ENCODE data around the gene STX16.

Gene STX16

DNA sequence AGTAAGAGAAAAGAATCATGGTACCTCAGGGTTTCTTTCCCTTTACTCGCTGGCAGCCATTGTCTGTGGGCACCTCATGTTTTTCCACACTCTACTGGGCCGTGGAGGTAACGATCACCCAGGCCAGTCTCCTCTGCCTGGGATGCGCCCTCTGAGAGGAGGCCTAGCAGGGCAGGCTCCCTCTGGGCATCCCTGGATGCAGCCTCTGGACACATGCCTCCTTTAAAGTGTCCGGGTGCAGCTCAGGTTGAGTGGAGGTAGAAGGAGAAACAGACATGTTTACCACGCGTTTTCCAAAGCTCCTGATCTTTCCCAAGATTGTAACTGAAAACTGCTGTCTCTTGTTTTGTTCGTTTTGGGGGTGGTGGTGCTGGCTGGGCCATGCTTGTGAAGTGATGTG lies 27.7 kb downstream of the STX16 start:
- DNase-seq, result no peak

DNA sequence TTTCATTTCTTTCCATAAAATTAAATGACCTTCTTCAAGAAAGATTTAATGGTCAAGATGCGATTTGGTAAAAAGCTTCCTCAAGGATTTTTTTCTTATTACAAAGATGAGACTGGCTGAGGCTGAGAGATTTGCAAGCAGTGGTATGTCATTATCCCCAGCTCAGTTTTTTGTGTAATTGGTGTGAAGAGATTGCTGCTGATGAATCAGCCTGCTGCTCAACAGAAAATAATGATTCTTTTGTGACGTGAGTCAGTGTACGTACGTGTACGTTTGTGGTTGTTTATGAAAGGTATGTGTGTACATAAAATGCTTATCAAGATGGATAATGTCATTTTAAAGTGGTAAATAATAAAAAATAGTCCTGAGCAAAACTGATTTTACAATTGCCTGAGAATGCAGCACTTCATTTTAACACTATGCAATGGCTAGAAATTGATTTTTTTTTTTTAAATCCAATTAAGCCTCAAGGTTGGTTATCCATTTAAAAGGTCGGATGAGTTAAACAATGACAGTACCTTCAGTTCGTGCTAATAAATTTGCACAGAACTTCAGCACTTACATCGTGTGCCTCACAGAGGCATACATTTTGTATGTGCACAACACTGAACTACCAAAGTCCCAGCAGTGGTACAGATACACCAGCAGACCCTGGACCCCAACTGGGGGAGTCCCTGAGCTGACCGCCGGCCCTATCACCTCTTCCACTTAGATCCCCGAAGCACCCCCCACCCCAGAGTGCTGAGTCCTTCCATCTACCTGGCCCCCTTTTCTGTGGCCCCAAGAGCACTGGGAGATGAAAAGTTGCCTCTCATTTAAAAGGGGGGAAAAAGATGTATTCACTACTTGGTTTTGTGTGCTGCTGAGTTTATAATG lies 31.8 kb downstream of the STX16 start:
- no peak for DNase-seq

DNA sequence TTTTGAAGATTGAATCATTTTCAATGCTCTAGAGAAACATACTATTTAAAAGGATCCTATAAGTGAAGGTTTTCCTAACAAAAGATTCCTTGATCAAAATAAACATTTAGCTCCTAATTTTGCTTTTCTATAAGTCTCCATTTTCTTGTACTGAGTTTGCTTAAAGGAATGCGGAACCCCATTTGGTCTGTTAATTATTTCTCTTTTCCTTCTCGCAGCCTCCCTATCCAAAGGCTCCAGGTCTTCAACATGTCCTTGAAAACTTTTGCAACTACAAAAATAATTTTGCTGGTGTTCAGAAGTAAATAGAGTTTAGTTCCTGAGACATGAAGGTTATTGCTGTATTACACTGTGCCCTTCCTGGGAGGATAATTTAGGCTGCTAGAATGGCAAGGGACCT lies 33.2 kb downstream of the STX16 start:
- DNase-seq, result no peak

DNA sequence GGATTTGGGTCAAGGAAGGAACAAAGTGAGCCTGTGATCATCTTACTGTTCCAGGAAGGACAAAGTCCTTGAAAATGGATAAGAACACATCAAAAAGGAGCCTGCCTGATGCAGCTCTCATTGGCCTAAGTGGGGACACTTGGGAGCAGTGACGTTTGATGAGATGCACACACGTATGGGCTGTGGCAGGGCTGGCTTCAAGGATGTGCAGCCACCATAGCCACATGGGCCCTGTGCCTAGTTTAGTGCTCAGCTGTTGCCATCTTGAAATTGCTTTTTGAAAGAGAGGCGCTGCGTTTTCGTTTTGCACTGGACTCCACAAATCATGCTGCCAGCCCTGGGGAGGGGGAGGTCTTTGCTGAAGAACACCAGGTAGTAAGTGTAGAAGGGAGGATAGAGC lies 34.9 kb downstream of the STX16 start:
- DNase-seq, result no peak

DNA sequence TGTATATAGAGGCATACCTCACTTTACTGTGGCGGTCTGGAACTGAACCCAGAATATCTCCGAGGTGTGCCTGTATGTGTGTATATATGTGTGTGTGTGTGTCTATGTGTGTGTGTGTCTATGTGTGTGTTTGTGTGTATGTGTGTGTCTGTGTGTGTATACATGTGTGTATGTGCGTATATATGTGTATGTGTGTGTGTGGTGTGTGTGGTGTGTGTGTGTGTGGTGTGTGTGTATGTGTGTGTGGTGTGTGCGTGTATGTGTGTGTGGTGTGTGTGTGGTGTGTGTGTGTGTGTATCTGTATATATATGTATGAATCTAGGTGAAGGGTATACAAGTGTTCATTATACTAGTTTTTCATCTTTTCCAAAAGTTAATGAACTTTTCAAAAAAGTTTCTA lies 37.3 kb downstream of the STX16 start:
- no peak for DNase-seq

DNA sequence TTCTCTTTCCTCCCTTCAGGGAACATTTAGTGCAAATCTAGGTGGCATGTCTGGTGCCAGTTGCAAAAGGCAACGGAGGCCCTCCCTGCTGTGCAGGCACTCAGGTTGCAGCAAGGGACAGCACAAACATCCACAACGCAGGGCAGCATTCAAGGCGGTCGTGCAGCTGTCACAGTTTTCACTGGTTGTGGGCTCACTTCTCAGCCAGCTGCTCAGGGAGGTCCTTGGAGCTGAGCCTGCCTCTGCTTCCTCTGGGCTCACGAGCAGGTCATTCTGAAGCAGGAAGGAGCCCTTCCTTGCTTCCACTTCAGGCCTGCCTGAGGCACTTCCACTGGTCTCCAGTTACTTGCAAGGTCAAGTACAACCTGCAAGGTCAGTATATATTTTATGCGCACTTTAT lies 37.8 kb downstream of the STX16 start:
- DNase-seq, result no peak

DNA sequence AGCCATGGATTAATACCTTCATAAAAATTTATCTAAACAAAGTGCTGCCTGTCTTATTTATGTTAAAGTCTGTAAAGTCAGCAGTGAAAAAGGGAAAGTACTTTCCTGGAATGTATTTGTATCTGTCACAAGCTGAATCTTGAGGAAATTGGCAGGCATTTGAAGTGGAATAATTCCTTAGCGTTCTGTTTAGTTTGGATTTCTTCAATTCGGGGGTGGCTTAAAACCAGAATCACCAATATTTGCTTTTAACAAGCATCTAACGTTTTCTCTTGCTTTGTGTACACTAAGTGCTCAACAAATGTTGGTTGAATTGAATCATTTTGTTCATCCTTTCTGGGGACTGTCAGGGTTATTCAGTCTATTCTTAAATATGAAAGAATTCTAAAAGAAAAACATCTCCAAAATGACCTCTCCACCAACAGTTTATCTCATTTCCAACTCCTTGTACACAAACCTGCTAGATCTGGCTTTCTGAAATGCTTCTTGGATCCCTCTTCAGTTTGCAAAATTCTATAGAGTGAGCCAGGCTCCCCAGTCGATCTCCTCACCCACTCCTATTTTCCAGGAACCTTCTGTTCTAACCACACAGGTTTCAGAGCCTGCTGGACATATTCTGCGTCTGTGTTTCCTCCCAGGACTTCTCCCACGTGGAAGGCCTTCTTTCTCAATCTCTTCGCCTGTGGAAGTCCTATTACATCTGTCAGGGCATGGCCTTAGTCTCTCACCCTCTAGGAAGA lies 39.5 kb downstream of the STX16 start:
- no peak for DNase-seq

DNA sequence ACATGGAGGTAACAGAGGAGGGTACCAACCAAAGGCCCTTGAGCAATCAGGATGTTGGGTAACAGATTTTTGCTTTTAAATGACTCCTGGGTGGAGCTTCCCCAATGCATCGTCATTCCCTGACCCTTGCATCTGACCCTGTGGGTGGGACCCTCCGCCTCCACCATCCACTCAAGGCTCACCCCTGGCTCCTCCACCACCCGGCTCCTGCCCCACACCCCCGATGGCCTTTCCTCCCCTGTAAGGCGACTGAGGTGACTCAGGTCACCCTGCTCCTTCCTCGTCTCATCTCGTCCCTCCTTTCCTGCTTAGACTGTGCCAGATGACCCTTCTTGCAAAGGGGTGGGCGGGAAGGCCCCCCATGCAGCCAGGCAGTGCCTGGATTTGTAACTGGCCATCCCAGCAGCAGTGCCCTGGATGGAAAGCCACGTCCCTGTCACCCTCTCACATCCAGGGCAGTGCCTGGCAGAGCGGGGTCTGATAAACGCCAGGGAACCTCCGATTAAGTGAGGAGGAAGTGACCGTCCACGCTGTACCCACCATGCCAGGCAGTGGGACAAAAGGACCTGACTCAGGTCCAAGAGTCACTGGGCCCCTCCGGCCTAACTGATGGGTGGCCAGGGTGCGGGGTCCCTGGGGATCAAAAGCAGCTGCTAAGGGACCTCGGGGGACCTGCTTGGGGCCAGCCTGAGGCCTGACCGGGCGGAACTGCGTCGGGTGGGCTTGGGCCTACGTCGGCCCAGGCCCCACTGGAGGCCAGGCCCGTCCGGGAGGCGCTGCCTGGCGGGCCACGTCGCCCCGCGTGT lies 40.9 kb downstream of the STX16 start:
- DNase-seq, result no peak

DNA sequence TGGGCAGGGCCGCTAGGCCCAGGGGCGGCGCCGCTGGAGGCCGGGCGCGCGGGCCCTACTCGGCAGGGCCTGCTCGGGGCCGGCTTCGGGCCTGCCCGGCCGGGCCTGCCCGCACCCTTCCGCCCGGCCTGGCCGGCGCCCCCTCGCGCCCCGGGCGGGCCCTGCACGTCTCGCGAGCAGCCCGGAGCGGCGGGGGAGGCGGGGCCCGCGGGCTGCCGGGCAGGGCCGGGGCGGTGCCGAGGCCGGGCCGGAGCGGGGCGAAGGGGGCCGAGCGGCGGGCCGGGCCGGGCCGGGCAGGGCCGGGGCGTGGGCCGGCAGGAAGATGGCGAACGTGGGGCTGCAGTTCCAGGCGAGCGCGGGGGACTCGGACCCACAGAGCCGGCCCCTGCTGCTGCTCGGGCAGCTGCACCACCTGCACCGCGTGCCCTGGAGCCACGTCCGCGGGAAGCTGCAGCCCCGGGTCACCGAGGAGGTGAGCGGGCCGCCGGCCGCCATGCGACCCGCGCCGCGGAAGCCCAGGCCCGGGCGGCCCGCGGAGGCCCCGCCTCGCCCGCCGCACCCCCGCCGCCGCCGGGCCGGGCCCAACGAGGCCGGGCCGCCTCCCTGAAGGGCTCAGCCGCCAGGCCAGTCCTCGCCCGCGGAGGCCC lies 41.6 kb downstream of the STX16 start, which contains the start of gene NPEPL1:
Gene NPEPL1, plus strand, starts transcription at position 222 of the 647 bp plus-strand sequence. Its CDS starts 101 bp downstream, at position 323.
- peak; percentile 73 for DNase-seq

DNA sequence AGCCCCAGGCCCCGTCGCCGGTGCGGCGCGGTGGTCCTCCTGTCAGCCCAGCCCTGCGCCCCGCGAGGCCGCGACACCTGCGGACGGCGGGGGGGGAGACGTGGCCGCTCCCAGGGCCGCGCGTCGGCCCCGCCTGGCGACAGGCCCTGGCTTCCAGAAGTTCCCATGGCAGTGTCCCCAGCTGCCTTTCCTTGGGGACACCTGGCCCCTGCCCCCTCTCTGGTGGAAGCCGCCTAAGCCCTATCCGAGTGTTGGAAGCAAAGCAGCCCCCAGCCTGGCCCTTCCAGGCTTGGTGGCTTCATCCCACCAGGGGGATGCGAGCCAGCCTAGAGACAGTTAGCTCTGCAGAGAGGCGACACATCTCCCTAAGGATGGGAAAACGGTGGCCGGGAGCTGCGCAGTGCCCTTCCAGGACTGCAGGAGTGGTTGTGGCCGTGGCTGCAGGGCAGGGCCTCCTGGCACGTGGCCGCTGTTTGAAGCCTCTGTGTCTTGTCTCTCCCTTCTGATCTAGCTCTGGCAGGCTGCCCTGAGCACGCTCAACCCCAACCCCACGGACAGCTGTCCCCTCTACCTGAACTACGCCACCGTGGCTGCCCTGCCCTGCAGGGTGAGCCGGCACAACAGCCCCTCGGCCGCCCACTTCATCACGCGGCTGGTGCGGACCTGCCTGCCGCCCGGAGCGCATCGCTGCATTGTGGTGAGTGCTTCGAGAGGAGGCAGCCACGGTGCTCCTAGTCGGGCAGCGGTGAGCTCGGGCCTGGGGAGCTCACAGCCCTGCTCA lies 42.3 kb downstream of the STX16 start:
- peak; percentile 54 for DNase-seq

DNA sequence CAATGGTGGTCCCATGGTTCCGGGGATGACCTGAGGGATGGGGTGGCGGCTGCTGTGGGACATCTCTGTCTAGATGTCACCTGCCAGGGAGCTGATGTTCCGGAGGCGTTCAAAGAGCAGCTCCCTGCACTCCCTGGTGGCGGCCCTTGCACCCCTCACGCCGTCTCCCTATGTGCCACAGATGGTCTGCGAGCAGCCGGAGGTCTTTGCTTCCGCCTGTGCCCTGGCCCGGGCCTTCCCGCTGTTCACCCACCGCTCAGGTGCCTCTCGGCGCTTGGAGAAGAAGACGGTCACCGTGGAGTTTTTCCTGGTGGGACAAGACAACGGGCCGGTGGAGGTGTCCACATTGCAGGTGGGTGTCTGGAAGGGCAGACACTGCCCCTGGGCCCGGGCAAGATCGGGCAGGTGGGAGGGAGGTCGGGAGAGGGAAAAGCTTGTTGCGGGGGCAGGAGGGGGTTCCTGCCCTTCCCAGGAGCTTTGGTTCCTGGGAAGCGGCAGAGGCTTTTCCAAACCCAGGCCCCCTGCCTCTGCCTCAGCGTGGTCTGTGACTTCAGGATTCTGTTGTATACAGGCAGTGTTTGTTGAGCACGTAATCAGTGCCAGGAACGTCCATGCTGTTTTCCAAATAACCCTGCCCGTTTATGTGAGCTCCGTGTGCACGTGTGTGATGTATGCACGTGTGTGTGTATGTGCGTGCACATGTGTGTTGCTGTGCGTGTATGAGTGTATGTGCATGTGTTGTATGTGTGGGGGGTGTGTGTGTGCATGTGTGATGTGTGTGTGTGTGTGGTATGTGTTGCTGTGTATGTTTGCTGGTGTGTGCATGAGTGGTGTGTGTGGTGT lies 43.4 kb downstream of the STX16 start:
- DNase-seq, result no peak

DNA sequence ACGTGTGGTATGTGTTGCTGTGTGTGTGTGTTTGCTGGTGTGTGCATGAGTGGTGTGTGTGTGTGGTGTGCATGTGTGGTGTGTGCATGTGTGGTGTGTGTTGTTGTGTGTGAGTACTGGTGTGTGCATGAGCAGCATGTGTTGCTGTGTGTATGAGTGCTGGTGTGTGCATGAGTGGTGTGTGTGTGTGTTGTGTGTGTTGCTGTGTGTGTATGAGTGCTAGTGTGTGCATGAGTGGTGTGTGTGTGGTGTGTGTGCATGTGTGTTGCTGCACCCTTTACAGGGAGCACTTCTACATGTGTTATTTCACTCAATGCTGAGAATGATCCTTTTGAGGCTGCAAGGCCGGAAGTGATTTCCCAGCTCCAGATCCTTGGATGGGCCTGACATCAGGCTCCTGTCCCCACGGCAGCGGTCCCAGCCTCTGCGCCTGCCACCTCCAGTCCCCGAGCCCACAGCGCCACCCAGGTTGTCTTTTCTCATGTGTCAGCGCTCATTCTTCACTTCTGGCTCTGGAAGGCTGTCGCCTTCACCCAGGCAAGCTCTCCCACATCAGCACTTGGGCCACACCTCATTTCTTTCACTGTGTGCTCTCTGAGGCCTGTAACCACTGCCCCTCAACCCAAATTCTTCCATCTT lies 44.1 kb downstream of the STX16 start:
- no peak for DNase-seq

DNA sequence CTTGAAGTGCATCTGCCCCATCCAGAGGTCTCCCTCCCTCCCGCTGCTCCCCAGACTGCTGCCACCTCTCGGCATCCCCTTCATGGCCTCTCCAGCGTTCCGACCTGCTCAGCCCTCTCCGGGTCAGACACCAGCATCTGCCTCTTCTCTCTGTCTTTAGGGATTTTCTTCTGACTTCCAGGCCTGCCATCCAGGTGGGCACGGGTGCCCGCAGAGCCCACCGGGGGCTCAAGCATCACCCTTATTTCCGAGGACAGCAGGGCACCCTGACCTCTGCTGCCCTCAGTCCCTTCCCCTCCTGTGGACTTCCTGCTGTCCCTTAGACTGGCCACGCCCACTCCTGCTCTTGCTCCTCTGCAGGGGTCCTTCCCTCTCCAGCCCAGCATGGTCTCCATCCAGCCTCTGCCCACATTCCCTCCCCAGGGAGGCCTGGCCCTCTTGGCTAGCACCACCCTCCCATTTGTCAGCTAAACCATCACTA lies 44.9 kb downstream of the STX16 start:
- no peak for DNase-seq

DNA sequence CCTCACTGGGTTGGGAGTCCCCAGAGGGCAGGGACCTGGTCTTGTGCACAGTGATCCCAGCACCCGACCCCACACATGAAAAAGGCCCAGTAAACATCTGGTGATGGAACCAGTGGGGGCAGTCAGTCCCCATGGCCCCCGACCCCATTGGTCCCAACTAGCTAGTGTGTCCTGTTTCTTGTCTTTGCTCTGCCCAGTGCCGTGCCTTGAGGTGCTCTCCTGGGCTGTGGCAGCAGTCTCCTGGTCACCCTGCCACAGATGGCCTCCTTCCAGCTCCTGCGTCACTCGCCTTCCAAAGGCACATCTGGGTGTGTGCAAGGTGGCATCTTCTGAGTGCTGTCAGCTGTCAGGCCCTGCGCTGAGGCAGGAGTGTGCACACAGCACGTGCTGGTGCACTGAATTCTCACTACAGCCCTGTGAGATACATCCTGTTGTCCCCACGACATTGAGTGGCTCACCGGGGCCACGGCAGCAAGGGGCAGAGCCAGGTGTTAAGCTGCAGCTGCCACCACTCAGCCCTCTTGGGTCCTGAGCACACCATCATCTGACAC lies 45.4 kb downstream of the STX16 start:
- DNase-seq, result no peak

DNA sequence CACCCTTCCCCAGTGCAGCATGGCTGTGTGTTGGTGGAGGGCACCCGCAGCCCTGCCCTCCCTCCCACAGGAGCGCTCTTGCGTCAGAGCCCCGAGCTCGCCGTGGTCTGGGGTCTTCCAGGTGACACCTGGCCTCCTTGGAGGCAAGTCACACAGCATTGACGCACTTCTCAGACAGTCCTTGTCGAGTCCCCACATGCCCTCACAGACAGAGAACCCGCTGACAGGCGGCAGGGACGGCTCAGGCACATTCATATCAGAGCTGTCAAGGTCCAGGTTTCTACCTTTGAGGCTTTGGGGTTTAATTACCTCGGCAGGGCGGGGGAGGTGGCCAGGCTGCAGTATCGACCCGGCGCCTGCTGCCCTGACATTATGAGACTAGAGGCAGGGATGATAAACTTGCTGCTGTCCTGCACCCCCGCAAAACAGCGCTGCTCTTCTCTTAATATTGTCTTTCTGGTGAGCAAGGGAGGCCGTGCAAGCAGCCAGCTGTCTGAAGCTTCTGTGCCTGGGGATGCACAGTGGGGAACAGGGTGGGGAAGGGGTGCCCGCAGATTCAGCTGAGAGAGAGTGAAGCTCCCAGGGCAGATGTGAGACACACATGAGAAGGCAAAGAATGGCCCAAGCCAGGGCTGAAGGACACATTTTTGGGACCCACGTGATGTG lies 46.3 kb downstream of the STX16 start:
- DNase-seq, result no peak

DNA sequence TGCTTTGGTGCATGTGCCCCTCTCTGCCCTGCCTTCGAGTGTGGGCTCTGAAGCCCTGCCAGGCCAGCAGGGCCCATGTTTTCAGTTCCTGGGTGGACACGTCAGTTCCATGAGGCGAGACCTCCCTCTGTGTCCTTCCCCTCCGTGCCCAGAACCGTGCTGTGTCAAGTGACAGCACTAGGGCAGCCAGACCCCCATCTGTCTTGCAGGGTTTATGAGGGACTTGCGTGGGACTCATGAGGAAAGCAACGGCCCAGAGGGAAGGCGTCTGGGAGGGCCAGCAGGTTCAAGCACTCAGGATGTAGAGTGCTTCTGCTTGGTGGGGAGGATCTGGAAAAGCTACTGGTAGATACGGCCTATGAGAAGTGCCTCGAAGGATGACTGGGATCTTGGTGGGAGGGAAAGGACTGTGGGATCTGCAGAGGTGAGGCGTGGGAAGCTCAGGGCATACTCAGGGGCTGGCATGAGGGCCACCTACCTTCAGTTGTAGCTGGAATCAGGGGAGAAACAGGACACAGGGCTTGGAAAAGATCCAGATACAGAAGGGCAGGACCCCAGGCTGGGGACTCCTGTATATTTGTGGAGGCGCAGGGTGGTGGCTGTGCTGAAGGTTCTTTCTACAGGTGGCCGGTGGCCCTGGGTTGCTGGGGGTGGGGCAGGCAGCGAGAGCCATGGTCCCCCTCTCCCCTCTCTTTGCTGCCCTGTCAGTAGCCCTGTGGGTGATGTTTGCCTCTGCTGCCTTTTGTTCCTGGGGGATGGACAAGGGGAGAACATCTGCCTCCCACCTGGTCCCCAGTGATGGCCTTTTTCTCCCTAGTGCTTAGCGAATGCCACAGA lies 47.0 kb downstream of the STX16 start:
- no peak for DNase-seq

DNA sequence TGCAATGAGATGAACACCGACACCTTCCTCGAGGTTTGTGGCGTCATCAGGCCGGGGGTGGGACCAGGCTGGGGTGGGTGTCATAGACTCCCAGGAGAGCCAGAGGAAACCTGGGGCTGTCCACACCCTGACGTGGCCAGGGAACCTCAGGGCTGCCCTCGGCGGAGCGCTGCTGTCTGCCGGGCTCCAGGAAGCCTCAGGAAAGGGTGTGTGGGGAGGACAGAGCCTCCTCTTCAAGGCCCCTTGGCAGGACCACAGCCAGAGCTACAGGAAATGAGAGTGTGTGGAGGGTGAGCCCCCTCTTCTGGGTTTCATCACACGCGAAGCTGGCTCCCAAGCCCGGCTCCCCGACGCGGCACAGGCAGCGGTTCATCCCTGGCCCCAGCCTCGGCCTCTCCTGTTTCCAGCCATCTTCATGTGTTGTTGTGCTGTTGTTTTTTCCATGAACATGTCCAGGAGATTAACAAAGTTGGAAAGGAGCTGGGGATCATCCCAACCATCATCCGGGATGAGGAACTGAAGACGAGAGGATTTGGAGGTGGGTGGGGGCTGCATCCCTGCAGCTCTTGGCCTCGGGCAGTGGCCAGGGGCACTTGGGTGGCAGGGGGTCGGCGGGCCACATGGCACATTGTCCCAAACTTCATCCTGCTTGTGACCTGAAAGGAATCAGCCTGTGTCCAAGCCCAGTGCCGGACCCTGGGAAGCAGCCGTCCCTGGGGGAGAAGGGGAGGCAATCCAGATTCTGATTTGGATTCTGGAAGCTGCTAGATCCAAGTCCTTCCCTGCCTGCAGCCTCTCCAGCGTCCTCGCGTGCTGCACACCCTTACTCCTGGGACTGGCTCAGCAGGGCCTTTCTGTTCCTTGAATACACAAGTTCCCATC lies 47.9 kb downstream of the STX16 start:
- DNase-seq, result no peak

All from activated T-cell treated with anti-CD3 and anti-CD28 coated beads, Interleukin-2, amount 50 U/mL, for 1 hour (primary cell).